ENCODE results near the gene ETV1.

ETV1 gene

DNA sequence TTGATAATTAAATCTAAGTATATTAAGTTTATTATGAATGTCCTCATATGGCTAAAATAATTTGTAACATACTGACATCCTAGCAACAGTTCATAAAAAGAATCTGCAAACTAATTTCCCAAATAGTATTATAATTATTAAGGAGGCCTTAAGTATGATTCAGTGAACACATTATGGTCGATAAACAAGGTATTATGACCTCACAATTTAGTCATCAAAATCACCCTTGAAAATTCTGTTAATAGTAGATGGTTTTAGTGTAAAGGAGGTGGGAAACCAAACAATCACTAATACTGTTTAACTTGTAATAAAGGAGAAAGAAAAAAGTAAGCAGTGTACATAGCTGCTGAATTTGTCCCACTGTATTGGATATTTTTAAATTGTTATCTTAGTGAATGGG lies 2.1 kb downstream of the ETV1 start:
- no peak for DNase-seq (ENCODE audit: low read depth in 2 of 2)

DNA sequence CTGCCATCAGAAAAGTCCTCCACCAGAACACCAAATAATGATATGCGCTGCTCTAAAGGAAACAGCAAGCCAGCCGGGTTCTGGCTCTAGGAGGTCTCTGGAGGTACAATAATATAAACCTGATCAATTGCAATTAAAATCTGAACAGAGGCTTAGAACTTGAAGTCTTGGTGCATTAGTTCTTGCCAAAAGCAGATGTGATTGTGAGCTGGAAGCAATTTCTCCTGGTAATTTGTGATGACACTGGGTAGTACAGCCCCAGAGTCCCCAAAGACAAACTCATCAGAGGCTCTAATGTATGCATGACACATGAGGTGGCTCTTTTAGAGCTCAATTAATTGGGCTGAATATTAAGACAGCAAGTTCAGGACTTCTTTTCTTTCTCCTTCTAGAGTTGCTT lies 3.3 kb downstream of the ETV1 start:
- DNase-seq (ENCODE audit: low read depth in 2 of 2): no peak

DNA sequence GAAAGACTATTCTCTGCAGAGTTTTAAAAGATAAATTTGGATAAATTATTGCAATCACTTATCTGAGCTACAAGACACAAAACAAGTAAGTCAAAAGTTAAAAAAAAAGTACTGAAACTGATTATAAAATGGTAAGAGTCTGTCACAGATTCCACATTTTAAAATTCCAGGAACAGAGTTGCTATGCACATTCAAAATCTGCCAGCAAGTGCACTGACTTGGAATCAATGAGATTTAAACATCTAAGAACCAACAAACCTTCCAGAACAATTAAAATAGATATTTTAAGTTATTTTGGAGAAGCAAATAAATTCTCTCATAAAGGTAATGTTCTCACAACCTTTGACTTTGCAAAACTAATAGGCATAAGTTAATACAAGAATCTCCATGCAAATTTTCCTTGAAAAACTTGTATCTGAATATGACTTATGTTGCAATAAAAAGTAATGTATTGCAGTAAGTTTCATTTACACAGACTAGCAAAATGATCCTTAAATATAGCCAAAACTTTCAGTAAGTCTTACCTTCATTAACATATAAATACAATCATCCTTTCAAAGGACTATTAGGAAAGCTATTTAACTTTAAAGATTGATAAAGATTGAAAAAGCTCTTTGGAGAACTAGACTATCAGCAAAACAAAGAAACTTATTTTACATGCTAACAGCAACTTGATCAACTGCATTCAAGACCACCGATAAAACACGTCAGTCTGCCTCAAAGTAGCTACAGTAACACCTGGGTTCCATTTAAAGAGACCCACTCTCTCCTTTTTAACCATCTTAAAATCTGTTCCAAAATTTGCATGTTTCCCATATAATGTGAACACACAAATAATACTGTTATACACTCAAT lies 4.4 kb downstream of the ETV1 start:
- DNase-seq (ENCODE audit: low read depth in 2 of 2): no peak

DNA sequence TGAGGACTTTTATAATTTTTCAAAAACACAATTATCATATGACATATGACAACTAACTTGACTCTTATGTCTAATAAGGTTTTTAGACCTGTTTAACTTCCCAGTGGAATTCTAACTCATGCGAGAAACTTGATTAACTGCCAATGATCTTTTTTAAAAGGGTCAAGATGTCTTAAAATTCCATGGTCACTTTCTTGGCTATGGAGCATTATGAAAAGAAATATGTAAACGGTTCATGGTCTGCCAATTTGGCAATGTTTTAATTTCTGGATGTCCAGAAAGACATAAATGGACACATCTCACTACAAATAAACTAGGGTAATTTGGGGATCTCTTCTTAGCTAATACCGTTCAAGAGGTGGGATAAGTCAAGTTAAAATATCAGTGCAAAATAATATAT lies 5.4 kb downstream of the ETV1 start:
- DNase-seq (ENCODE audit: low read depth in 2 of 2): no peak

DNA sequence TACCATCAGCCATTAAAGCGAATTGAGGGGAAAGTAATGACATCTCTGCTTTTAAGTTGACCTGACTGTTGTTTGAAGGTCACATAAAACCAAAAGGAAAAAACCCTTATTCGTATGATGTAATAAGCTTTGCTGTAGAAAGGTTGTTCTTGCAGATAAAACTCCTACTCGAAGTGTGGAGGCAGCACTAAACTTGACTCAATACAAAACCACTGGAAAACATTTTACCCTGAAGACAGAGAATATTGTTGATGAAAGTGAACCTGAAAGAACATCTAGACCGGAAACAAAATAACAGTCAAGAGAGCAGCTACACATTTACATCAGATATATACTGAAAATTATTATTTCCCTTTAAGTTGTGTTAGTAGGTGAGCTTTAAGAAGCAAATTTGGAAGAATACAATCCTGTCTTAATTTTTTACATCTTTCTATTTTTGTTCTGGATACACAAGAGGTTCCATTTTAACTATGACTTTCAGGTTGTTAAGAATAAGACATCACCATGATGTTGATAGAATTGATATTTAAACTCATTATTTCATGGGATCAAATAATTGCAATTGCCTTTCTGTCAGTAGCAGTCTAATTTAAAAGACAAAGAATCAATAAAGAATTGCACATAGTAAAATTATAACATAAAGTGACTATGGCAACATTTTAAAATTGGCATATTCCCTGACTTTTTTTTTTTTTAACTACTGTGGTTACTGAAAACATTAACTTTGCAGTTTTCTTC lies 6.4 kb downstream of the ETV1 start:
- DNase-seq (ENCODE audit: low read depth in 2 of 2): no peak

DNA sequence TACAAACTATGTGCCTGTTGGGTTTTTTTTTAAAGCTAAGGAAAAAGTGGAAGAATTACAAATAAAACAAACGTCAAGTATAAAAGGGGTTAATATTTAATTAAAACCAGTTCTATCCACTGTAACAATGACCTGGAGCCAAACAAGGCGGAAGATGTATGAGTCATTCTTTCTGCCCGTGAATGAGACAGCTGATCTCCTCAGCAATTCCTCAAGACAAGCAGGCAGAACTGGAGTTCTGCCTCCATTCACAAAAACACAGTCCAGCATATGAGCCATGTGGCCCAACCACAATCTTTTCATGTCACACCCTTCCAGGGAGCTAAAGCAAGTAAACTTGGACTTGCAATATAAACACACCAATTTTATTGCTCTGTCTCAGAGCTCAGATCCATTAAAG lies 8.4 kb downstream of the ETV1 start:
- DNase-seq (ENCODE audit: low read depth in 2 of 2): no peak

DNA sequence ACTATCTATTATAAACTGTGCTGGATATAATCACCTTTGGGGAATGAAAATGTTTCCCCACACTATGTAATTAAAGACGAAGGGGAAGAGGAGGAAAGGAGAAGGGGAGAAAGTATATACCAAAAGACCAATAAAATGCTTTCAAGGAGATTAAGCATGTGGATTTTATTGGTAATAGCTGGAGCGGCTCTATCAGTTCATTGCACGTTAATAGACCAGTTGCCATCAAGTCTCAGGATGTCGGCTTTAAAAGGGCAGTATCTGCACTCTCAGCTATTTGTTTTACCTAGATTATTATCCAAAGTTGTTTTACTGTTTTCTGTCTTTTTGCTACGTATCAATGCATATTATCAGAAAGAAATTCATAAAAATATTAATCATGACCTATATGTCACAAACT lies 9.0 kb downstream of the ETV1 start:
- DNase-seq (ENCODE audit: low read depth in 2 of 2): no peak

DNA sequence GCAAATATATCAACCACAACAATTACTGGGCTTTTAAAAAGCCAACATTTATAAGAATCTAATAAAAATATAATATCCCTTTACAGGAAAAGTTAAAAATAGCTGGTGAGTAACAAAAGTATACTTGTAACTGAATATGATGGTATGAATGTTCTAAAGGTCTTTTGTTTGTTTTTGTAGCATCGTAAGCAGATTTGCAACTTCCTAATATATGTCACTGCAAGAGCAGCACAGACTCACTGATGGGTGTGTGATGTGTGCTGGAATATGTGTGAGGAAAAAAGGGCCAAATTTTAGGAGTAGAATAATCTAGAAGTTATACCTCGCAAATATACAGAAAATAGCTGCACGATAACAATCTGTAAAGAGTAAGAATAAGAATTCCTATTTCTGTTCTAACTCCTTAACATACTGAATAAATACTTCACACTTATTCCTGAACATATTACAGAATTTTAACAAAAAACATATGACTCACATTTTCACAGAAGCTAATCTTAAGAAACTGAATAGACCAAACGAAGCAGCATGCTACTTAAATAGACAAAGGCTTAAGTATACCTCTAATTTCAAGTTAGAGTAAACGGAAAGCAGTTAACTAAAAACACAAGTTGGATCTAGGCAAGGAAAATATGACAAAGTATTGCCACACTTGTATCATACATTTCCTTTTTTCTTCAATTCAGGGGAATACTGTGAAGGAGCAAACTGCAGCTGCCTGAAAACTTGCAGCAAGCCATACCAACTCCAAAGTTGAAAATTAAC lies 9.6 kb downstream of the ETV1 start:
- DNase-seq (ENCODE audit: low read depth in 2 of 2): no peak

DNA sequence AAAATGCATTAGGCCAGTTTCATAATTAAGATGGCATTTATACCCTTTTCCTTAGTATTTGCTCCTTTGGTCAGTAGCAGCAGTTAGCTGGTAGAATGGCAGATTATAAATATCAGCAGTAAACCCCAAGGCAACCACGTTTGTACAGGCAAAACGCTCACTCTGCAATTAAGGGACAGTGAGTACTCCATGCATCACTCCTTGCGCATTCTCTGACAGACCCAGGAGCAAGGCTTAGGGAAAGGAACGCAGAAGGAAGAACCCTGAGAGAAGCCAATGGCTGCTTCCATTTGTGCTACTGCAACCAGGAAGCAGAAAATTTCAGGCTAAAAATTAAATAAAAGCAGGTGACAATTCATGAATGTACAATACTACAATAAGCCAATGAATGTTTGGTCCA lies 12.9 kb downstream of the ETV1 start:
- DNase-seq (ENCODE audit: low read depth in 2 of 2): no peak

DNA sequence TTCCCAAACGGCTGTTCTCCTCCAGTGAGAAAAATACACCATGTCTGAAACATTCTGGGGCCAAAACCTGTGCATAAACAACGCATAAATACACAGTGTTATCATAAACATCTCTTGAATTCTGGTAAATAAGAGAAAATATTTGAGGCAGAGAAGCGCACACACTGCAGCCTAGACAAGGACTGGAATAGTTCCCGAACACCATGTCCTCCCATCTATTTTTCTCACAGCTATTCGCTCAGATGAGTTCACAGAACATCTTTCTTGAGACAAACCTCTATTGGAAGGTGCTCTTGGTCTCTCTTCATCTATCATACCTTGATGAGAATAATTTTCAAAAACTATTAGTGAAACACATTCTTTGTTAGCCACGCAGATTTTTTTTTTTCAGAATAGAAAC lies 24.4 kb downstream of the ETV1 start:
- DNase-seq (ENCODE audit: low read depth in 2 of 2): no peak

DNA sequence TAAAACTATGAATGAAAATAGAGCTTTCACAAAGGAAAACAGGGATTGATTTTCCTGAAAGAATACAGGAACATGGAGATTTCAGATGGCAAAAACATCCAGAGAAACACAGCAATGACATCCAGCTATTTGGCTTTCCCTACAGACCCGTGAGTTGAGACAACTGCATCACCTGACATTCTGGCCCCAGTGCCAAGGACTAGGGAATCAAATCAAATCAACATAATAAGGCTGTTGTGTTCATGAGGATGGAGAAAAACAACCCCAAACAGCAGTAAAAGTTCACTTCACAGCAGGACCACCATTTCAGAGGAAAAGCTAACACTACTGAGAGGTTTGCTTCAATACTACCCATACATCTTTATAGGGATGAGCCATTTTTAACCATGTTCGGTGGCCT lies 25.5 kb downstream of the ETV1 start:
- DNase-seq (ENCODE audit: low read depth in 2 of 2): no peak

DNA sequence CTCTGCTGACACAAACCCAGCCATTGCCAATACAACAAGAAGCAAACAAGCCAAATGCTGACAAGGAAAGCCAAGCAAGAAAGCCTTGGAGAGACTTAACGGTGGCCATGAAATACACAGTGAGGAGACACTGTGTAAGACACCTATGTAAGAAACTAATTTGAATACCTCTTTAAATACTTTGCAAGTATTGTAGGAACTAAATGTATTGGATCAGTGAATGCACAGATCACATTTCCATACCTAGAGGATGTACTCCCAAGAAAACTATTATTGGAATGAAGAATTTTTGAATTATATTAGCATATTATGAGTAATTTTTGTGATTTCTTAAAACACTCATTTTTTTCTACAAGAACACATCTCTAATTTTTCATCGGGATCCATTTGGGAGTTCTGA lies 34.0 kb downstream of the ETV1 start:
- DNase-seq (ENCODE audit: low read depth in 2 of 2): no peak

DNA sequence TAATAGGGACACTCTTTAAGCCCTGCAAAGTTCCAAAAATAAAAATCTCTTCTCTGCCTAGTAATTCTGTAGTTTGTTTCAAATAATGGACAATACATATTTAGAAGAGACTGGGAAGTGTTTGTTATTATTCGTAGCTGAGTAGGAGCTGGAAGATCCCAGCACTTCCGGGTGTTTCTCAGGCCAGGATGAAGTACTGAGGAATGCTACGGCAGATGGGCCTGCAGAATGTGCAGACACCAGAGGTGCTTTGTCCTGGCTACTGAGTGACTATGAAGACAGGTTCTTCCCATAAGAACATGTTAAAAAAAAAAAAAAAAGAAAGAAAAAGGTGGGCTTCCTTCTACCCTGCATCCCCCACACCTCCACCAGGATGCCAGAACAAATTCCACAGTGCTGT lies 36.1 kb downstream of the ETV1 start:
- no peak for DNase-seq (ENCODE audit: low read depth in 2 of 2)

DNA sequence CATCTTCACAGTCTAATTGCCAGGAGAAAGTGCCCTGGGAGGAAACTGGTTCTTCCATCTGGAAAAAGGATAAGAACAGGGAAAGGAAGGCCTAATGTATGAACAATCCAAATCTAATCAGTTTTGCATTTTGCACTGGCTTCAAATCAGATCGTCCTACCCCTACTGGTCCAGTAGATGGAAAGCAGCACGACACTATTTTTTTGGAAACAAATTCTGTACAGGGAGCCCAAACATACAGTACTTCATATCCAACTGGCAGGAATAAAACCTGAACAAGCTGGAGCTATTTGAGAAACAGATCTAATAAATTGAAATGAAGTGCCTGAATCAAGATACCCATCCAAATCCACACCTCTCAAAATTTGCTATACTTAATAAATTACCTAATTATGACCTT lies 36.5 kb downstream of the ETV1 start:
- no peak for DNase-seq (ENCODE audit: low read depth in 2 of 2)

DNA sequence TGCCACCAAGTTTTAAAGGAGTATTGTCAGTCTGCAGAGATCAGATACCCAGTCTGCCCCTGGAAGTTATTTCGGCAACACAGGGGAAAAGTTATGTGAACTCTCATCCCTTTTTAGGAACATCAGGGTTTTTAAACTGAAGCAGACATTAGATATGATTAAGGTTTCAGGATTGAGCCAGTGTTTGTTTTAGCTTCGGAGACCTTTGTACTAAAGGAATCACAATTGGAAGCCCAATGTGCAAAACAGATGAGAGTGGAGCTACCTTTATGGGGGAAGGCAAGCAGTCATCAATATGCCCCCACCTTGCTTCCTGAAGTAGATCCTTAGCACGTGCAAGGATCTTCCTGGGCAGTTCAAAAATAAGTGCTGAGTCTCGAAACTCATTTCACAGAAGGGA lies 39.5 kb downstream of the ETV1 start:
- DNase-seq (ENCODE audit: low read depth in 2 of 2): no peak

DNA sequence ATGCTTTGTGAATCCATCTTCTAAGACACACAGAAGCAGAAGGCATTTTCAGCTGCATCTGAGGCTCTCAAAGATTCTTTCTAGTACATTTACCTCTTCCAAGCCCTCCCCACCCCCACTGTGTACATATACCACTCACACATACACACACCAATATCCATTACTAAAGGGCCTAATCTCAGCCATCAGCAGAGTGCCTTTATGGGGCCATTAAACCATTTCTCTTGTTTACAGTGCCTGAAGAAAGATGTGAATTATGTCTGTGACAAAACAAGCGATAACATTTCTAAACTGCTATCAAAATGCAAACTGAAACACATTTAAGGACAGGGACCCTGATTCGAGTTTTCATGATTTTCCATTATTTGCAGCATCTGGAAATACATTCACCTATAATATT lies 40.0 kb downstream of the ETV1 start:
- DNase-seq (ENCODE audit: low read depth in 2 of 2): no peak

DNA sequence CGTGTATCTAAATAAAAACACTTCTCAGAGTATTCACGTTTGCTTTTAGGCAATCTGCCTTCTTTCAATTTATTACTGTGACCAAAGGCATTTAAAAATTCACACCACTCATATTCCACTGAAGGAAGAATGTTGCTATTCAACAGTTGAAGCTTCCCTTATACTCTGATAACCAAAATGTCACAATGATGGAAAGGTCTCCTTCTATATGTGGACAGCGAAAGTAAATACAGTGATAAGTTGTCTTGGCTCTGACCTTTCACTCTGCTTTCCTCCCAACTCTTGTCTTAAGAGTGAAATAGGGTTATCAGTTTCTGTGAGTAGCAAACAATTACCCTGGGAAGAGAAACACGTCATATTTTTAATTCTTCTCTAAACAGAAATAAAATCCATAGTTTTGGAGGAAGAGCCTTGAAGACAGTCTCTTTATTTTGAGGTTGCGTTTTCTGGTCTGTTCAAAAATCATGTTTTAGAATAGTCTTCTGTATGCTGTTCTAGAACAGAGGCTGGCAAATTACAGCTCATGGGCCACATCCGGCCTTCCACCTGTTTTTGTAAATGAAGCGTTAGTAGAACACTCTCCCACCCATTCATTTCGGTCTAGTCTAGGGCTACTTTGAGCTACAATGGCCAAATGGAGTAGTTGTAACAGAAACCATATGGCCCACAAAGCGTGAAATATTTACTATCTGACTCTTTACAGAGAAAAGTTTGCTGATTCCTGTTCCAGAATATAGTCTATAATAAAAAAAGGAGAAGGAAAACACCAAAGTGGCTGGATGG lies 41.3 kb downstream of the ETV1 start:
- DNase-seq (ENCODE audit: low read depth in 2 of 2): no peak

DNA sequence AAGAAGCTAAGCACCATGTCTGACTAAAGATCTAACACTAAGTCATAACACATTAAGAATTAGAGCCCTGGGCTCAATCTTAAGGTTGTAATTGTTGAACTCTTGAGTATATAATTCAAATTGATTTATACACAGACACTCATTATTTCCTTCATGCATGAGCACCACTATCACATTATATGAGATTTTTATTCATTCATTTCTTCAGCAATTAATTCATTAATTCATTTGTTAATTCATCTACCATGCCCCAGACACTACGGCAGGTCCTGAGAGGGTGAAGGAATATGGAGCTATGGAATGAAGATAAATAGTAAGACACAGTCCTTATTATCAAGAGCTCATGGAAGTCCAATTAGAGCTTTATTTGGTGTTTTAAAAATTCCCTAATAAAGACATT lies 41.9 kb downstream of the ETV1 start:
- no peak for DNase-seq (ENCODE audit: low read depth in 2 of 2)

DNA sequence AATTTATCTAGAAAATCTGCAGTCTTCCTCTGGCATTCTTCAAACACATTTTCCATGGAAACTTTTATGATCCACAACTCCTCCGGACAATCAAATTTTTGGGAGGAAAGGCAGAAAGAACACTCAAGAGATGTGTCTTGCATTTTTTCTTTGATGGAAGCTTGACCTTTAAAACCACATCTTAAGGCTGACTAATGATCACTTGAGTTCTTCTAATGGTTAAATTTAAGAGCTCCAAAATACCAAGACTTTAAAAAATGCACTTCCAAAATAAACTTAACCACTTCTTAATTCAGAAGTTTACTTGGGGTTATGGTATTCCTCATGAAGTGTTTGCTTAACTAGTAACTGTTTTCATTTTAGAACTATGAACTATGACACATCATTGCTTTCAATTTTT lies 43.3 kb downstream of the ETV1 start:
- no peak for DNase-seq (ENCODE audit: low read depth in 2 of 2)

DNA sequence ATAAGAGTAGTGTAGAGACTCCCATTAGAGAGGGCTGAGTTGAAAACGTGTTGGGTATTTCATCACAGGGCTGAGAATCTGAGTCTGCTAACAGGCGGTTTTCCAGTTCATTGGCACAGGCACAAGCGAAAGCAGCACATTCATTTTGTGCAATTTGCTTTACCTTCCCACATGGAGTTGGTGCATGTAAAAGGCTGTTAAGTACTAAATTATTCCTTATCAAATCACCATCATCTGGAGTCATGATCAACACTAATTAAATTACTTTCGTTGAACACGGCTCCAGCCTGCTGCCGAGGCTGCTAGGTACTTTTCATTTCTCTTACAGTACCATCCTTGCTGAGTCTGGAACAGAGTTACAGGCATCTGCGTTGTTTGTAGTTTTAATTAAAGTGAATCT lies 43.8 kb downstream of the ETV1 start:
- no peak for DNase-seq (ENCODE audit: low read depth in 2 of 2)

DNA sequence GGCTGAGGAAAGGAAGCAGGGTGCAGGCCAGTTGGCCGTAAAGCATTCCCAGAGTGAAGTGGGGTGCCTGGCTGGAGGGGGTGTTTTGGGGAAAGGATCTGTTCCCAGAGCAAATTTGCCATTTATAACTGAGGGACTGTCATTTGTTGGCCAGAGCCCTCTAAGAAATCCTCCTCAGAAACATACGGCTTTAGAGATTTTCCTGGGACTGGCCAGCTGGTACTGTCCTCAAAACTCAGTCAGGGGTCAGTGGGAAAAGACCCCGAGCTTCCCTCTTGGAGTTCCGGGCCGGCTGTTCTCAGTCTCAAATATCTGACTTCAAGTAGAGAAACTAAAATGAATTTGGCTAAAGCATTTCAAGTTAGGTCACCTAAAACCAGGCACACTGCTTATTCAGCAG lies 55.9 kb downstream of the ETV1 start:
- DNase-seq (ENCODE audit: low read depth in 2 of 2): no peak

DNA sequence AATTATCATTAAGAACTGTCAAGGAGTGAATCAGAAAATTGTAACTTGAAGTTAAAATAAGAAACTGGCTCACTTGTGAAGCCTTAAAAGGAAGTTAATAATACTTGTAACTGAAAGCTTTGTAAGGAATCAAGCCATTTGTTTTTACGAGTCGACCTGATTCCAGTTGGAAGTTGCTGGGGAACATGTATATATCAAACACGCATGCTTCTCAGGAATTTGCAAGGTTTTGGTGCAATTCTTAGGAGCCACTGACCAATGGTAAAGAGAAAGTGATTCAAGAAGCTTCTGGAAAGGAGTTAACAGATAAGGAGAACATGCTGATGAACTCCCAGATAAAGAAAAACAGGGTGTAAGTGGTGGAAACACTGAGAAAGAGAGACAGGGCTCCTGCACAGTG lies 56.4 kb downstream of the ETV1 start:
- no peak for DNase-seq (ENCODE audit: low read depth in 2 of 2)

Data from stimulated activated CD8-positive, alpha-beta memory T cell treated with anti-CD3 and anti-CD28 coated beads, Interleukin-2, amount 100 ng/mL, for 1 hour (primary cell).